GM19035 (cell line): Measurements from ENCODE around the gene PPP3CA.

Experiments used
- ATAC-seq: cut with Tn5 transposase; IDR thresholded peaks from one replicate; pipeline ENCODE4 v1.9.1; 2021; ENCODE audit not compliant: unreplicated experiment

The PPP3CA gene

GRCh38 chr4:101289306-101289705 lies 58.0 kb downstream of the PPP3CA start:
- no peak for ATAC-seq

GRCh38 chr4:101288365-101289145 lies 58.8 kb downstream of the PPP3CA start:
- no peak for ATAC-seq

GRCh38 chr4:101287324-101287723 lies 60.0 kb downstream of the PPP3CA start:
- no peak for ATAC-seq

GRCh38 chr4:101286663-101287062 lies 60.7 kb downstream of the PPP3CA start:
- no peak for ATAC-seq

- no peak for ATAC-seq
These were observed 61.3 kb downstream of the PPP3CA start for GRCh38 chr4:101285985-101286384.

- no peak for ATAC-seq
These were observed 62.8 kb downstream of the PPP3CA start for GRCh38 chr4:101284546-101284945.

GRCh38 chr4:101283434-101283833 lies 63.9 kb downstream of the PPP3CA start:
- ATAC-seq, result no peak

- no peak for ATAC-seq
These were observed 65.1 kb downstream of the PPP3CA start for GRCh38 chr4:101282076-101282844.

- ATAC-seq, result no peak
These were observed 66.3 kb downstream of the PPP3CA start for GRCh38 chr4:101280866-101281600.

GRCh38 chr4:101279377-101279871 lies 67.9 kb downstream of the PPP3CA start:
- peak; percentile 50 for ATAC-seq

- no peak for ATAC-seq
These were observed 69.7 kb downstream of the PPP3CA start for GRCh38 chr4:101277671-101278070.

GRCh38 chr4:101276661-101277060 lies 70.7 kb downstream of the PPP3CA start:
- ATAC-seq, result no peak

GRCh38 chr4:101274888-101275752 lies 72.2 kb downstream of the PPP3CA start:
- no peak for ATAC-seq

- ATAC-seq, result no peak
These were observed 75.8 kb downstream of the PPP3CA start for GRCh38 chr4:101271516-101271915.

GRCh38 chr4:101269682-101270081 lies 77.6 kb downstream of the PPP3CA start:
- ATAC-seq, result no peak

- no peak for ATAC-seq
These were observed 81.5 kb downstream of the PPP3CA start for GRCh38 chr4:101265816-101266172.

- ATAC-seq, result no peak
These were observed 82.1 kb downstream of the PPP3CA start for GRCh38 chr4:101264993-101265815.

- ATAC-seq, result no peak
These were observed 82.8 kb downstream of the PPP3CA start for GRCh38 chr4:101264512-101264911.

GRCh38 chr4:101262683-101263082 lies 84.6 kb downstream of the PPP3CA start:
- no peak for ATAC-seq

GRCh38 chr4:101259876-101260275 lies 87.5 kb downstream of the PPP3CA start:
- ATAC-seq, result peak; percentile 94
